H1 (cell line): ENCODE measurements around the gene THAP5. TPM values are rescaled to one million over a fixed set of nuclear protein-coding genes. Genes with fewer than 3 reads are reported as not detected.

Source experiments
- CHD2 ChIP-seq: IDR thresholded peaks from 2 replicates; pipeline ENCODE4 v1.6.1; 2012; ENCODE audit warnings: low read length, improper control_type of control experiment
- CHD7 ChIP-seq: fragments of 300-600 bp; sonication (generic); IDR thresholded peaks from 2 replicates; pipeline ENCODE4 v1.7.1; 2012; ENCODE audit warnings: low read length, moderate library complexity, mild to moderate bottlenecking, inconsistent platforms; ENCODE audit not compliant: insufficient replicate concordance
- HDAC6 ChIP-seq: IDR thresholded peaks from one replicate; pipeline ENCODE4 v1.7.1; 2012; ENCODE audit warnings: low read depth, mild to moderate bottlenecking, inconsistent platforms, low read length, moderate library complexity
- POLR2A ChIP-seq, 2 experiments: IDR thresholded peaks; 1 replicate in 1 of 2; 2 replicates in 1 of 2; pipeline ENCODE4 v1.6.1; 2011; ENCODE audit warnings: low read depth in 2 of 2, low read length in 2 of 2, mild to moderate bottlenecking in 2 of 2; ENCODE audit errors: control extremely low read depth in 1 of 2
- RFX5 ChIP-seq: IDR thresholded peaks from 2 replicates; pipeline ENCODE4 v1.6.1; 2011; ENCODE audit warnings: low read depth, low read length, improper control_type of control experiment, borderline replicate concordance
- polyA plus RNA-seq, 7 experiments: library from polyadenylated mRNA; depleted of rRNA in 3 of 7; stranded (reverse) in 5 of 7; unstranded in 2 of 7; fragments of >200 nt in 5 of 7; fragments of 200-250 nt in 2 of 7; gene quantifications; 1 replicate in 5 of 7; 2 replicates in 1 of 7; 4 replicates in 1 of 7; pipeline versions ENCODE4 v1.2.1 to v1.2.3, GENCODE V29; 2011 to 2013; ENCODE audit warnings: missing spikeins in 2 of 7, mixed read lengths in 2 of 7
- total RNA-seq: library from RNA; stranded (reverse); fragmentation: NEBNext Ultra II Directional; extraction: Animal tissue kit (Norgen Biotek cat#: 25700); gene quantifications from 2 replicates; pipeline ENCODE4 v1.2.1, GENCODE V29; 2021
- TF ChIP-seq, protein P1 (sequence below): IDR thresholded peaks from 2 replicates; pipeline ENCODE4 v1.6.1; 2012; ENCODE audit warnings: low read length, inconsistent platforms

Gene THAP5
- total and polyA plus RNA-seq, 2 of the 8 experiments (the other 6 are each of a cell fraction or from before 2014, with no cell fraction given): 3.9 to 24.2 TPM

DNA sequence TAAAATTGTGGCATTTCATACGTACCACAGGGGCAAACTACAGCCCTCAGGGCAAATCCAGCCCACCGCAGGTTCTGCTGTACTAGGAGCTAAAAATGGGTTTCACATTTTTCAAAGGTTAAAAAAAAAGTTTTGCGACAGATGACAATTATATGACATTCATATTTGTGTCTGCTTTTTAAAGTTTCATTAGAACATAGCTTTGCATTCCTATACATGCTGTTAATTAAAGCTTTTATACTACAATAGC, 42.8 kb downstream of the THAP5 start (continued):
- TF ChIP-seq CHD7 (no peak), RFX5 (no peak), CHD2 (no peak), POLR2A (IDR thresholded peaks at IDR 0.05; ENCODE audit: control extremely low read depth in 1 of 2, low read depth in 2 of 2, low read length in 2 of 2) (no peak), HDAC6 (no peak)
- TF ChIP-seq, protein P1, sequence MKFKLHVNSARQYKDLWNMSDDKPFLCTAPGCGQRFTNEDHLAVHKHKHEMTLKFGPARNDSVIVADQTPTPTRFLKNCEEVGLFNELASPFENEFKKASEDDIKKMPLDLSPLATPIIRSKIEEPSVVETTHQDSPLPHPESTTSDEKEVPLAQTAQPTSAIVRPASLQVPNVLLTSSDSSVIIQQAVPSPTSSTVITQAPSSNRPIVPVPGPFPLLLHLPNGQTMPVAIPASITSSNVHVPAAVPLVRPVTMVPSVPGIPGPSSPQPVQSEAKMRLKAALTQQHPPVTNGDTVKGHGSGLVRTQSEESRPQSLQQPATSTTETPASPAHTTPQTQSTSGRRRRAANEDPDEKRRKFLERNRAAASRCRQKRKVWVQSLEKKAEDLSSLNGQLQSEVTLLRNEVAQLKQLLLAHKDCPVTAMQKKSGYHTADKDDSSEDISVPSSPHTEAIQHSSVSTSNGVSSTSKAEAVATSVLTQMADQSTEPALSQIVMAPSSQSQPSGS: no peak
